ENCODE measurements around the gene HPGD. TPM values are rescaled to one million over a fixed set of nuclear protein-coding genes. Genes with fewer than 3 reads are reported as not detected.

HPGD gene
- polyA plus RNA-seq, 1 of the 3 experiments (the other 2 are of a cell fraction), result not detected

DNA sequence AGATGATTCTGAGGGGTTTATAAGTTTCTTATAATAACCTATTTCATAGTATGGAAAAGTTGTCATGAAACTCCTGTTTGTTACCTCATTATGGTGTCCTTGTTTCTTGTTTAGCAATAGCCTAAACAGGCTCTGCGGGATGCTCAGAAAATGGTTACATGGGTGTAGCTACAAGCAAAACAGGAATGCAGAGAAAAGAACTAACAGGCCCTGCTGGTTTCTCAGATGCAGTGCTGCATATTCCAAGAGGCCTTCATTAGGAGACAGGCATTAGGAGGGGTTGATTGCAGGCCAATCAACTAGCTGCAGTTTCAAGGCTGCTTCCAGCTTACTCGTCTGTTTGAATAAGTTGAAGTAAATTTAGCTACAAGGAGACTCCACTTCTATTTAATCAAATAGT is 37.6 kb upstream of the HPGD start:
- no peaks in the 10 kb centered on the region for H3K36me3 ChIP-seq (replicated peaks in 1 of 2; ENCODE audit: control insufficient read depth in 1 of 2, insufficient read depth in 2 of 2, low read length in 1 of 2)
- H4K20me1 ChIP-seq (ENCODE audit: insufficient read depth), result no peaks in the 10 kb centered on the region
- DNase-seq, result no peak
- H3K27ac ChIP-seq (ENCODE audit: low read depth in 2 of 2, low read length in 1 of 2), result no peak overlapping the region
- no peaks in the 10 kb centered on the region for H3K9me3 ChIP-seq
- ChIA-PET POLR2A (no interaction called here), CTCF (interaction anchor here (0.7 kb wide), 1 partner anchor 58 kb away, joined by 3 read pairs; no protein-coding TSS in a partner anchor)
- no peaks in the 10 kb centered on the region for H3K9me2 ChIP-seq
- H3K4me1 ChIP-seq (ENCODE audit: control insufficient read depth in 1 of 2, insufficient read depth in 2 of 2, low read depth in 1 of 2, low read length in 1 of 2), result no peaks in the 10 kb centered on the region; a peak in 1 of 4 replicates
- H3K4me3 ChIP-seq (ENCODE audit: low read depth in 2 of 2, low read length in 1 of 2), result no peak overlapping the region
- H3K4me2 ChIP-seq, result no peak overlapping the region
- H3K9ac ChIP-seq, result no peak overlapping the region
- H3F3A ChIP-seq (replicated peaks; ENCODE audit: insufficient read depth), result no peaks in the 10 kb centered on the region
- TF ChIP-seq YY1 (IDR thresholded peaks at IDR 0.05; ENCODE audit: low read depth), result no peak
- no peak for TF ChIP-seq EP300 (IDR thresholded peaks at IDR 0.05; ENCODE audit: borderline replicate concordance in 1 of 2, low read depth in 1 of 2, low read length in 1 of 2)
- TF ChIP-seq, protein P1, sequence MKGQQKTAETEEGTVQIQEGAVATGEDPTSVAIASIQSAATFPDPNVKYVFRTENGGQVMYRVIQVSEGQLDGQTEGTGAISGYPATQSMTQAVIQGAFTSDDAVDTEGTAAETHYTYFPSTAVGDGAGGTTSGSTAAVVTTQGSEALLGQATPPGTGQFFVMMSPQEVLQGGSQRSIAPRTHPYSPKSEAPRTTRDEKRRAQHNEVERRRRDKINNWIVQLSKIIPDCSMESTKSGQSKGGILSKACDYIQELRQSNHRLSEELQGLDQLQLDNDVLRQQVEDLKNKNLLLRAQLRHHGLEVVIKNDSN (IDR thresholded peaks at IDR 0.05; ENCODE audit: borderline replicate concordance, low read depth), result no peak
- TF ChIP-seq, protein P2, sequence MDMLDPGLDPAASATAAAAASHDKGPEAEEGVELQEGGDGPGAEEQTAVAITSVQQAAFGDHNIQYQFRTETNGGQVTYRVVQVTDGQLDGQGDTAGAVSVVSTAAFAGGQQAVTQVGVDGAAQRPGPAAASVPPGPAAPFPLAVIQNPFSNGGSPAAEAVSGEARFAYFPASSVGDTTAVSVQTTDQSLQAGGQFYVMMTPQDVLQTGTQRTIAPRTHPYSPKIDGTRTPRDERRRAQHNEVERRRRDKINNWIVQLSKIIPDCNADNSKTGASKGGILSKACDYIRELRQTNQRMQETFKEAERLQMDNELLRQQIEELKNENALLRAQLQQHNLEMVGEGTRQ (IDR thresholded peaks at IDR 0.05; ENCODE audit: borderline replicate concordance, low read depth, low read length), result no peak
- no peak for TF ChIP-seq SMC3 (IDR thresholded peaks at IDR 0.05; ENCODE audit: low read depth, low read length)
- H3K79me2 ChIP-seq (ENCODE audit: insufficient read depth), result no peaks in the 10 kb centered on the region
- H3K27me3 ChIP-seq (ENCODE audit: insufficient read depth), result no peaks in the 10 kb centered on the region
- WGBS (ENCODE audit: low lambda C conversion rate), result 37% methylated on average over 2 of the region's 2 CpGs
- H2AFZ ChIP-seq (ENCODE audit: low read depth), result no peak overlapping the region

DNA sequence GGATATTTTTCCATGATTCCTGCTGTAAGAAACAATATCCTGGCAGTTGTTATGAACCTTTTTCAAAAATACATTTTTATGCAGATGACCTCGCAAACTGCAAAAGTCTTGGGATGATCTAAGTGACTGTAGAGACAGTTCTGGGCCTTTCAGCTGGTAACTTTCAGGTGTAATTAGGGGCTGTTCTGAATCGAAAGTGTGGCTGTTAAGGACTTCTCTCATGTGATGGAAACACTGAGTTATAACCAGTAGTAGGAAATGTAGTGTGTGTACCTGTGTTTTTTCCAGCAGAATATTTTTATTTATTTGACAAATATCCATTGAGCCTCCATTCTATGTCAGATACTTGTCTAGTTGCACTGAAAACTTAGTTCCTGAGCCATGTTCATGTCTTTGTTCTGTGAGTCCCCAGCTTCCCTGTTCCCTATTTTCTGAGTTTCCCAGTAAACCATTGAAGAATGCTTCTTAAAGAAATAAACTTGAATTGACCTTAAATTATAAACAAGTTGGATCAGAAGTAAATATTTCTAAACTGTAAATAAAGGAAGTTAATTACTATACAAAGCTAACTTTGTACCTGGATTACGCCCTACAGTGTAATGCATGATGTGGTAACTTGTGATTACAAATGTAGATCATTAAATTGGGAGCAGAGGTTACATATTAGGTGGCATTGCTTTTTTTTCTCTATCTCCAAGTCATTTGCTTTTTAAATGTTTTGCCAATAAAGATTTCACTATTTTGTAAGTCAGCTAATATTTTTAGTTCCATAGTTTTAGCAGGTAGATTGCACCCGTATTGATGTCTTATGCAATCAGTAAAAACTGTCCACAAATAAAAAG is 33.7 kb upstream of the HPGD start:
- H3F3A ChIP-seq (replicated peaks; ENCODE audit: insufficient read depth), result no peaks in the 10 kb centered on the region
- H4K20me1 ChIP-seq (ENCODE audit: insufficient read depth), result no peaks in the 10 kb centered on the region
- H3K27ac ChIP-seq (ENCODE audit: low read depth in 2 of 2, low read length in 1 of 2), result no peak overlapping the region
- H3K4me3 ChIP-seq (ENCODE audit: low read depth in 2 of 2, low read length in 1 of 2), result no peak overlapping the region
- H3K9me2 ChIP-seq, result no peaks in the 10 kb centered on the region
- no peak for DNase-seq
- no peaks in the 10 kb centered on the region for H3K27me3 ChIP-seq (ENCODE audit: insufficient read depth)
- no peaks in the 10 kb centered on the region for H3K79me2 ChIP-seq (ENCODE audit: insufficient read depth)
- H3K36me3 ChIP-seq (replicated peaks in 1 of 2; ENCODE audit: control insufficient read depth in 1 of 2, insufficient read depth in 2 of 2, low read length in 1 of 2), result no peaks in the 10 kb centered on the region
- H3K4me1 ChIP-seq (ENCODE audit: control insufficient read depth in 1 of 2, insufficient read depth in 2 of 2, low read depth in 1 of 2, low read length in 1 of 2), result no peaks in the 10 kb centered on the region; a peak in 1 of 4 replicates
- CTCF ChIA-PET, result no interaction called here
- no peak overlapping the region for H3K4me2 ChIP-seq
- POLR2A ChIA-PET, result no interaction called here
- H3K9ac ChIP-seq, result no peak overlapping the region
- H2AFZ ChIP-seq (ENCODE audit: low read depth), result no peak overlapping the region
- TF ChIP-seq RFX5 (IDR thresholded peaks at IDR 0.05; ENCODE audit: low read length), result no peak
- TF ChIP-seq MEF2A (IDR thresholded peaks at IDR 0.05; ENCODE audit: borderline replicate concordance, low read depth), result no peak
- TF ChIP-seq NRF1 (IDR thresholded peaks at IDR 0.05; ENCODE audit: low read depth, low read length), result no peak
- no peak for TF ChIP-seq YY1 (IDR thresholded peaks at IDR 0.05; ENCODE audit: low read depth)
- no peak for TF ChIP-seq SMC3 (IDR thresholded peaks at IDR 0.05; ENCODE audit: low read depth, low read length)
- TF ChIP-seq GABPA (IDR thresholded peaks at IDR 0.05; ENCODE audit: low read depth), result no peak
- no peak for TF ChIP-seq RCOR1 (IDR thresholded peaks at IDR 0.05; ENCODE audit: low read length)
- TF ChIP-seq, protein P3, sequence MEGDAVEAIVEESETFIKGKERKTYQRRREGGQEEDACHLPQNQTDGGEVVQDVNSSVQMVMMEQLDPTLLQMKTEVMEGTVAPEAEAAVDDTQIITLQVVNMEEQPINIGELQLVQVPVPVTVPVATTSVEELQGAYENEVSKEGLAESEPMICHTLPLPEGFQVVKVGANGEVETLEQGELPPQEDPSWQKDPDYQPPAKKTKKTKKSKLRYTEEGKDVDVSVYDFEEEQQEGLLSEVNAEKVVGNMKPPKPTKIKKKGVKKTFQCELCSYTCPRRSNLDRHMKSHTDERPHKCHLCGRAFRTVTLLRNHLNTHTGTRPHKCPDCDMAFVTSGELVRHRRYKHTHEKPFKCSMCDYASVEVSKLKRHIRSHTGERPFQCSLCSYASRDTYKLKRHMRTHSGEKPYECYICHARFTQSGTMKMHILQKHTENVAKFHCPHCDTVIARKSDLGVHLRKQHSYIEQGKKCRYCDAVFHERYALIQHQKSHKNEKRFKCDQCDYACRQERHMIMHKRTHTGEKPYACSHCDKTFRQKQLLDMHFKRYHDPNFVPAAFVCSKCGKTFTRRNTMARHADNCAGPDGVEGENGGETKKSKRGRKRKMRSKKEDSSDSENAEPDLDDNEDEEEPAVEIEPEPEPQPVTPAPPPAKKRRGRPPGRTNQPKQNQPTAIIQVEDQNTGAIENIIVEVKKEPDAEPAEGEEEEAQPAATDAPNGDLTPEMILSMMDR (IDR thresholded peaks at IDR 0.05), result no peak
- no peak for TF ChIP-seq JUND (IDR thresholded peaks at IDR 0.05)
- TF ChIP-seq, protein P4, sequence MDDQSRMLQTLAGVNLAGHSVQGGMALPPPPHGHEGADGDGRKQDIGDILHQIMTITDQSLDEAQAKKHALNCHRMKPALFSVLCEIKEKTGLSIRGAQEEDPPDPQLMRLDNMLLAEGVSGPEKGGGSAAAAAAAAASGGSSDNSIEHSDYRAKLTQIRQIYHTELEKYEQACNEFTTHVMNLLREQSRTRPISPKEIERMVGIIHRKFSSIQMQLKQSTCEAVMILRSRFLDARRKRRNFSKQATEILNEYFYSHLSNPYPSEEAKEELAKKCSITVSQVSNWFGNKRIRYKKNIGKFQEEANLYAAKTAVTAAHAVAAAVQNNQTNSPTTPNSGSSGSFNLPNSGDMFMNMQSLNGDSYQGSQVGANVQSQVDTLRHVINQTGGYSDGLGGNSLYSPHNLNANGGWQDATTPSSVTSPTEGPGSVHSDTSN (IDR thresholded peaks at IDR 0.05), result no peak
- H3K9me3 ChIP-seq, result no peaks in the 10 kb centered on the region
- 37% methylated on average over 4 of the region's 4 CpGs for WGBS (ENCODE audit: low lambda C conversion rate)

Data from SK-N-SH (cell line).